Measurements from ENCODE around the gene FAM83D. TPM values are rescaled to one million over a fixed set of nuclear protein-coding genes. Genes with fewer than 3 reads are reported as not detected.

FAM83D gene
- total RNA-seq, 1 experiment from 2014 or later, result 48.1 TPM

- H3K79me2 ChIP-seq (ENCODE audit: insufficient read depth, low read length), result peaks cover 52% of the 10 kb centered on the region
- H2AK5ac ChIP-seq (ENCODE audit: insufficient read length, low read length), result no peak overlapping the region
- H3K4ac ChIP-seq (ENCODE audit: low read depth, low read length), result no peak overlapping the region
- peaks cover 2% of the 10 kb centered on the region; the same call in 1 of the 2 replicates for H3K4me1 ChIP-seq (ENCODE audit: insufficient read depth, low read length)
- no peak overlapping the region for H4K5ac ChIP-seq (ENCODE audit: insufficient read length, low read depth, low read length)
- no peak overlapping the region for H4K91ac ChIP-seq (ENCODE audit: insufficient read length, low read depth, low read length)
- no CpG with 5 or more reads among the region's 5 CpGs for WGBS (ENCODE audit: extremely low coverage, insufficient read length, low lambda C conversion rate)
- H2BK15ac ChIP-seq (ENCODE audit: low read depth, low read length), result no peak overlapping the region
- no peaks in the 10 kb centered on the region for H4K20me1 ChIP-seq (ENCODE audit: control insufficient read depth, insufficient read depth, insufficient read length)
- H2AFZ ChIP-seq (ENCODE audit: low read length), result no peak overlapping the region
- no peak overlapping the region for H3K18ac ChIP-seq (ENCODE audit: insufficient read length, low read depth, low read length)
- no peak overlapping the region for H2BK20ac ChIP-seq (ENCODE audit: low read depth, low read length, poor library complexity, severe bottlenecking)
- no peak overlapping the region for H3K23ac ChIP-seq (ENCODE audit: insufficient read length, low read depth, low read length)
- H4K8ac ChIP-seq (replicated peaks; ENCODE audit: insufficient read length, low read depth, low read length), result no peak overlapping the region
- no peak overlapping the region for H3K27ac ChIP-seq (ENCODE audit: insufficient read length, low read depth, low read length)
- no peak overlapping the region for H3K9ac ChIP-seq (ENCODE audit: extremely low read depth, insufficient read length, low read length)
- DNase-seq, result no peak
- H3K23me2 ChIP-seq (ENCODE audit: insufficient read length, low read depth, low read length, poor library complexity, severe bottlenecking), result peaks cover 4% of the 10 kb centered on the region
- H3K79me1 ChIP-seq (ENCODE audit: insufficient read depth, low read depth, low read length, poor library complexity, severe bottlenecking), result peaks cover 2% of the 10 kb centered on the region
- no peaks in the 10 kb centered on the region for H3K9me3 ChIP-seq (ENCODE audit: control insufficient read depth, low read depth, low read length)
- no peak overlapping the region for H2BK120ac ChIP-seq (ENCODE audit: low read depth, low read length, poor library complexity, severe bottlenecking)
- no peaks in the 10 kb centered on the region for H3K27me3 ChIP-seq (ENCODE audit: insufficient read depth, low read length)
- Mint-ChIP-seq H3K27ac (peak overlapping the region in 2 of 3 experiments; percentile 33 to 79; a peak in 4 of 7 replicates), H3K36me3 (ENCODE audit: insufficient read depth in 1 of 3, low read depth in 3 of 3) (peaks cover 17 to 18% (median 17%) of the 10 kb centered on the region in 3 experiments; a peak in 6 of 7 replicates), H3K9me3 (peaks cover 0 to 2% of the 10 kb centered on the region in 2 experiments; a peak in 1 of 5 replicates), H3K4me3 (peak overlapping the region; percentile 84 to 94), H3K27me3 (ENCODE audit: low read depth) (no peaks in the 10 kb centered on the region; the same call in none of the 2 replicates), H3K4me1 (peaks cover 35 to 38% of the 10 kb centered on the region in 2 experiments)
- H2BK5ac ChIP-seq (ENCODE audit: insufficient read length, low read length), result no peak overlapping the region
- no peak for TF ChIP-seq CTCF (conservative IDR thresholded peaks at IDR 0.05)
- no peak overlapping the region for H3K56ac ChIP-seq (ENCODE audit: insufficient read length, low read depth, low read length)
- no peak overlapping the region for H3K14ac ChIP-seq (ENCODE audit: insufficient read depth, low read length)
- H2BK12ac ChIP-seq (ENCODE audit: insufficient read length, low read depth, low read length), result no peak overlapping the region
- H3K4me2 ChIP-seq (ENCODE audit: insufficient read depth, insufficient read length, low read length), result peak overlapping the region; percentile 57
- no peak overlapping the region for H3T11ph ChIP-seq (ENCODE audit: low read length)
These were observed 1.8 kb downstream of the FAM83D start for GRCh38 chr20:38927902-38928578.
